ENCODE data around the gene TMEM54.

The TMEM54 gene

GRCh38 chr1:32877211-32878110 lies 23.7 kb downstream of the TMEM54 start:
- DNase-seq: no peak

GRCh38 chr1:32876341-32877210 lies 24.6 kb downstream of the TMEM54 start:
- DNase-seq: peak; percentile 58

- DNase-seq: no peak
Observed at GRCh38 chr1:32874860-32875752, 26.1 kb downstream of the TMEM54 start.

GRCh38 chr1:32873484-32873883 lies 27.7 kb downstream of the TMEM54 start:
- DNase-seq: no peak

- no peak for DNase-seq
Observed at GRCh38 chr1:32872192-32872460, 29.1 kb downstream of the TMEM54 start.

GRCh38 chr1:32871364-32872191 lies 29.6 kb downstream of the TMEM54 start:
- DNase-seq: no peak

- DNase-seq: no peak
Observed at GRCh38 chr1:32870615-32871363, 30.4 kb downstream of the TMEM54 start, which contains the start of gene FNDC5. Gene FNDC5, minus strand, starts transcription at chr1:32870912.

- no peak for DNase-seq
Observed at GRCh38 chr1:32869923-32870614, 31.1 kb downstream of the TMEM54 start.

GRCh38 chr1:32868806-32869455 lies 32.3 kb downstream of the TMEM54 start:
- no peak for DNase-seq

GRCh38 chr1:32868085-32868484 lies 33.1 kb downstream of the TMEM54 start:
- DNase-seq: no peak

GRCh38 chr1:32867671-32868070 lies 33.5 kb downstream of the TMEM54 start:
- no peak for DNase-seq

- no peak for DNase-seq
Observed at GRCh38 chr1:32867151-32867550, 34.0 kb downstream of the TMEM54 start.

GRCh38 chr1:32865639-32866405 lies 35.4 kb downstream of the TMEM54 start:
- DNase-seq: no peak

GRCh38 chr1:32864375-32865019 lies 36.7 kb downstream of the TMEM54 start:
- DNase-seq: no peak

- no peak for DNase-seq
Observed at GRCh38 chr1:32863881-32864245, 37.3 kb downstream of the TMEM54 start.

- DNase-seq: no peak
Observed at GRCh38 chr1:32863218-32863880, 37.8 kb downstream of the TMEM54 start.

- DNase-seq: no peak
Observed at GRCh38 chr1:32861904-32862695, 39.1 kb downstream of the TMEM54 start.
